Naive thymus-derived CD4-positive, alpha-beta T cell (primary cell): Measurements from ENCODE around the gene CPT1C. TPM values are rescaled to one million over a fixed set of nuclear protein-coding genes. Genes with fewer than 3 reads are reported as not detected.

Experiments used
- ATAC-seq: fragments of 150-1000 bp; cut with Tn5 transposase; 2 replicates; pipeline ENCODE4 v1.10.0; 2021; ENCODE audit warnings: mild to moderate bottlenecking, moderate library complexity
- CTCF ChIA-PET: fragments of 350-600 bp; sonication (Branson Sonifier 250); formaldehyde crosslinking; loops from one replicate; lab custom pipeline; 2021; ENCODE audit warnings: antibody characterized with exemption; lab: Charles Lee
- POLR2A ChIA-PET: fragments of 350-600 bp; sonication (Branson Sonifier 250); formaldehyde crosslinking; loops from one replicate; lab custom pipeline; 2021; ENCODE audit warnings: antibody characterized with exemption, inconsistent platforms; lab: Charles Lee
- DNase-seq, 9 donors: peaks; one replicate each; pipeline versions ENCODE4 v3.0.0 to v3.0.0-alpha.2; 2020 to 2022; ENCODE audit warnings: mixed read lengths in 1 of 9
- H3K27ac ChIP-seq: one replicate; pipeline ENCODE4 v1.7.0; 2013; ENCODE audit warnings: mild to moderate bottlenecking, low read depth, low read length, moderate library complexity
- H3K27me3 ChIP-seq, 2 donors: one replicate each; pipeline ENCODE4 v1.7.0; 2013; ENCODE audit warnings: low read length in 2 of 2, mild to moderate bottlenecking in 2 of 2, moderate library complexity in 2 of 2; ENCODE audit not compliant: control insufficient read depth in 2 of 2, insufficient read depth in 2 of 2
- H3K36me3 ChIP-seq, 3 experiments: 1 replicate in 2 of 3; 2 replicates in 1 of 3; pipeline ENCODE4 v1.7.0; 2013; ENCODE audit warnings: low read length in 3 of 3, mild to moderate bottlenecking in 3 of 3, moderate library complexity in 1 of 3; ENCODE audit not compliant: insufficient read depth in 3 of 3, control insufficient read depth in 2 of 3
- H3K4me1 ChIP-seq, 2 donors: one replicate each; pipeline ENCODE4 v1.7.0; 2013; ENCODE audit warnings: low read length in 2 of 2, mild to moderate bottlenecking in 2 of 2, moderate library complexity in 1 of 2; ENCODE audit not compliant: control insufficient read depth in 2 of 2, insufficient read depth in 2 of 2
- H3K4me3 ChIP-seq: 2 replicates; pipeline ENCODE4 v1.7.0; 2013; ENCODE audit warnings: mild to moderate bottlenecking, low read length
- H3K9me3 ChIP-seq, 3 experiments: 1 replicate in 2 of 3; 2 replicates in 1 of 3; pipeline ENCODE4 v1.7.0; 2013; ENCODE audit warnings: low read length in 3 of 3; ENCODE audit not compliant: control insufficient read depth in 2 of 3
- H3K27ac Mint-ChIP-seq, 9 donors: one replicate each; pipeline ENCODE4 v1.8.0; 2020 to 2022; ENCODE audit warnings: mixed read lengths in 9 of 9, mild to moderate bottlenecking in 8 of 9, moderate library complexity in 5 of 9, inconsistent platforms in 2 of 9
- H3K27me3 Mint-ChIP-seq, 5 donors: one replicate each; pipeline ENCODE4 v1.8.0; 2021 to 2022; ENCODE audit warnings: mixed read lengths in 5 of 5, mild to moderate bottlenecking in 1 of 5
- H3K36me3 Mint-ChIP-seq, 5 donors: one replicate each; pipeline ENCODE4 v1.8.0; 2020 to 2022; ENCODE audit warnings: mixed read lengths in 5 of 5, mild to moderate bottlenecking in 3 of 5, inconsistent platforms in 1 of 5
- H3K4me1 Mint-ChIP-seq, 7 donors: one replicate each; pipeline ENCODE4 v1.8.0; 2020 to 2022; ENCODE audit warnings: mixed read lengths in 7 of 7, mild to moderate bottlenecking in 3 of 7, inconsistent platforms in 1 of 7
- H3K4me3 Mint-ChIP-seq, 10 donors: one replicate each; pipeline ENCODE4 v1.8.0; 2020 to 2022; ENCODE audit warnings: mild to moderate bottlenecking in 10 of 10, mixed read lengths in 10 of 10, moderate library complexity in 6 of 10, inconsistent platforms in 2 of 10
- H3K9me3 Mint-ChIP-seq, 11 donors: one replicate each; pipeline ENCODE4 v1.8.0; 2020 to 2022; ENCODE audit warnings: mixed read lengths in 11 of 11, mild to moderate bottlenecking in 4 of 11, inconsistent platforms in 1 of 11, moderate library complexity in 1 of 11
- intact Hi-C, 2 donors: fragments of 100-400 bp; cut with micrococcal nuclease; formaldehyde crosslinking; loops; one replicate each; pipeline ENCODE4 v1.15.1; 2023
- polyA plus RNA-seq, 2 donors: library from polyadenylated mRNA; unstranded; fragments of 300-500 nt; fragmentation: Illumina TruSeq; gene quantifications; one replicate each; pipeline ENCODE4 v1.2.3, GENCODE V29; 2021
- total RNA-seq, 6 experiments: library from RNA in 5 of 6; stranded (reverse) in 5 of 6; gene quantifications; 1 replicate in 5 of 6; 2 replicates in 1 of 6; pipeline ENCODE4 v1.2.3 and lab custom pipeline; 2021 to 2026

CPT1C gene
- total and polyA plus RNA-seq, 7 experiments from 2014 or later = 0.96 to 6.0 (median 1.6) TPM; not detected in 1

- H3K27ac Mint-ChIP-seq = no peak overlapping the region
- peaks cover 0 to 4% (median 0%) of the 10 kb centered on the region in 7 donors for H3K4me1 Mint-ChIP-seq
- ATAC-seq (no peak), DNase-seq (no peak)
- no peak overlapping the region for H3K27ac ChIP-seq
- no peaks in the 10 kb centered on the region for H3K9me3 Mint-ChIP-seq
- no peak overlapping the region for H3K4me3 ChIP-seq
- H3K4me3 Mint-ChIP-seq = no peak overlapping the region
- no peaks in the 10 kb centered on the region for H3K27me3 Mint-ChIP-seq
- H3K27me3 ChIP-seq = no peaks in the 10 kb centered on the region
- H3K36me3 Mint-ChIP-seq = no peaks in the 10 kb centered on the region
- POLR2A ChIA-PET = interaction anchor here (1.0 to 1.8 kb wide), 2 partner anchors 10 to 24 kb away, joined by 3 to 4 read pairs; no protein-coding TSS in a partner anchor
- H3K36me3 ChIP-seq = no peaks in the 10 kb centered on the region
- no peaks in the 10 kb centered on the region for H3K9me3 ChIP-seq
- H3K4me1 ChIP-seq = no peaks in the 10 kb centered on the region
- CTCF ChIA-PET = no interaction called here
- intact Hi-C loops = no loop called here
These were observed 9.6 kb downstream of the CPT1C start for GRCh38 chr19:49700563-49700962.

- intact Hi-C loops = no loop called here
- no peak overlapping the region for H3K27ac ChIP-seq
- Mint-ChIP-seq H3K27me3 (no peaks in the 10 kb centered on the region), H3K4me3 (no peak overlapping the region), H3K27ac (no peak overlapping the region), H3K4me1 (peaks cover 0 to 4% (median 0%) of the 10 kb centered on the region in 7 donors), H3K36me3 (no peaks in the 10 kb centered on the region), H3K9me3 (no peaks in the 10 kb centered on the region)
- ChIA-PET POLR2A (no interaction called here), CTCF (no interaction called here)
- no peaks in the 10 kb centered on the region for H3K27me3 ChIP-seq
- no peak for ATAC-seq
- no peaks in the 10 kb centered on the region for H3K36me3 ChIP-seq
- no peaks in the 10 kb centered on the region for H3K4me1 ChIP-seq
- DNase-seq = no peak
- H3K9me3 ChIP-seq = no peaks in the 10 kb centered on the region
- no peak overlapping the region for H3K4me3 ChIP-seq
These were observed 10.4 kb downstream of the CPT1C start for GRCh38 chr19:49701271-49701786.

GRCh38 chr19:49704888-49705642 lies 14.1 kb downstream of the CPT1C start:
- peaks cover 0 to 8% (median 0%) of the 10 kb centered on the region in 5 donors for H3K27me3 Mint-ChIP-seq
- ChIA-PET CTCF (no interaction called here), POLR2A (interaction anchor here (0.6 kb wide), 1 partner anchor 222 kb away, joined by 4 read pairs; no protein-coding TSS in a partner anchor)
- no peaks in the 10 kb centered on the region for H3K36me3 Mint-ChIP-seq
- H3K4me3 Mint-ChIP-seq = no peak overlapping the region
- H3K4me1 Mint-ChIP-seq = peaks cover 0 to 4% (median 0%) of the 10 kb centered on the region in 7 donors
- intact Hi-C loops = no loop called here
- no peaks in the 10 kb centered on the region for H3K9me3 ChIP-seq
- no peaks in the 10 kb centered on the region for H3K4me1 ChIP-seq
- H3K4me3 ChIP-seq = no peak overlapping the region
- no peaks in the 10 kb centered on the region for H3K27me3 ChIP-seq
- no peak overlapping the region for H3K27ac Mint-ChIP-seq
- no peak overlapping the region for H3K27ac ChIP-seq
- no peaks in the 10 kb centered on the region for H3K36me3 ChIP-seq
- no peak for ATAC-seq
- no peak for DNase-seq
- H3K9me3 Mint-ChIP-seq = peaks cover 0 to 2% (median 0%) of the 10 kb centered on the region in 11 donors

GRCh38 chr19:49705919-49706318 lies 15.0 kb downstream of the CPT1C start:
- no peaks in the 10 kb centered on the region for H3K9me3 ChIP-seq
- ATAC-seq (no peak), DNase-seq (no peak)
- no peak overlapping the region for H3K4me3 Mint-ChIP-seq
- POLR2A ChIA-PET = interaction anchor here (1.0 kb wide), 1 partner anchor 12 kb away, joined by 3 read pairs; no protein-coding TSS in a partner anchor
- no peaks in the 10 kb centered on the region for H3K27me3 ChIP-seq
- intact Hi-C loops = no loop called here
- H3K9me3 Mint-ChIP-seq = peaks cover 0 to 2% (median 0%) of the 10 kb centered on the region in 11 donors
- peaks cover 0 to 8% (median 0%) of the 10 kb centered on the region in 5 donors for H3K27me3 Mint-ChIP-seq
- no peak overlapping the region for H3K27ac Mint-ChIP-seq
- no peaks in the 10 kb centered on the region for H3K4me1 ChIP-seq
- no peak overlapping the region for H3K27ac ChIP-seq
- no peak overlapping the region for H3K4me3 ChIP-seq
- no peaks in the 10 kb centered on the region for H3K36me3 Mint-ChIP-seq
- H3K36me3 ChIP-seq = no peaks in the 10 kb centered on the region
- CTCF ChIA-PET = no interaction called here
- H3K4me1 Mint-ChIP-seq = peaks cover 0 to 4% (median 0%) of the 10 kb centered on the region in 7 donors

- ChIA-PET POLR2A (interaction anchor here (0.7 kb wide), 1 partner anchor 212 kb away, joined by 5 read pairs; no protein-coding TSS in a partner anchor), CTCF (no interaction called here)
- Mint-ChIP-seq H3K36me3 (peaks cover 0 to 2% (median 0%) of the 10 kb centered on the region in 5 donors), H3K4me3 (no peak overlapping the region), H3K27ac (no peak overlapping the region), H3K27me3 (peaks cover 0 to 8% (median 0%) of the 10 kb centered on the region in 5 donors), H3K4me1 (peaks cover 0 to 6% (median 0%) of the 10 kb centered on the region in 7 donors), H3K9me3 (peaks cover 0 to 2% (median 0%) of the 10 kb centered on the region in 11 donors)
- Histone ChIP-seq H3K9me3 (no peaks in the 10 kb centered on the region), H3K27ac (no peak overlapping the region), H3K4me1 (no peaks in the 10 kb centered on the region), H3K4me3 (no peak overlapping the region), H3K36me3 (no peaks in the 10 kb centered on the region), H3K27me3 (no peaks in the 10 kb centered on the region)
- intact Hi-C loops = no loop called here
- DNase-seq = no peak
- ATAC-seq = no peak
These were observed 19.5 kb downstream of the CPT1C start for GRCh38 chr19:49710372-49710951.

GRCh38 chr19:49712397-49712859 lies 21.5 kb downstream of the CPT1C start:
- POLR2A ChIA-PET = interaction anchor here (0.7 kb wide), 1 partner anchor 70 kb away, joined by 3 read pairs; the partner anchor contains the start of gene SCAF1
- ATAC-seq = no peak
- Histone ChIP-seq H3K27me3 (no peaks in the 10 kb centered on the region), H3K27ac (no peak overlapping the region), H3K4me1 (peaks cover 0 to 2% of the 10 kb centered on the region in 2 donors), H3K4me3 (no peak overlapping the region), H3K36me3 (no peaks in the 10 kb centered on the region), H3K9me3 (no peaks in the 10 kb centered on the region)
- H3K36me3 Mint-ChIP-seq = peaks cover 0 to 2% (median 0%) of the 10 kb centered on the region in 5 donors
- peaks cover 3 to 12% (median 4%) of the 10 kb centered on the region in 7 donors for H3K4me1 Mint-ChIP-seq
- peaks cover 0 to 4% (median 0%) of the 10 kb centered on the region in 5 donors for H3K27me3 Mint-ChIP-seq
- peaks cover 0 to 2% (median 0%) of the 10 kb centered on the region in 11 donors for H3K9me3 Mint-ChIP-seq
- no peak overlapping the region for H3K4me3 Mint-ChIP-seq
- intact Hi-C loops = no loop called here
- no peak for DNase-seq
- CTCF ChIA-PET = no interaction called here
- H3K27ac Mint-ChIP-seq = peak overlapping the region in 1 of 9 donors; percentile 83
